Tibial nerve (tissue), 4 donors: ENCODE data around the gene VDR. TPM values are rescaled to one million over a fixed set of nuclear protein-coding genes. Genes with fewer than 3 reads are reported as not detected.

ENCODE experiments used
- DNase-seq, 2 donors: peaks; one replicate each; pipeline ENCODE4 v3.0.0-alpha.2; 2019; ENCODE audit warnings: low spot score in 2 of 2
- H3K27ac ChIP-seq, 4 donors: fragments of 200-600 bp; sonication (generic) in 3 of 4; one replicate each; pipeline ENCODE4 v1.5.1; 2017 to 2019; ENCODE audit warnings: mild to moderate bottlenecking in 1 of 4
- H3K27me3 ChIP-seq, 2 donors: fragments of 200-600 bp; sonication (generic) in 1 of 2; one replicate each; pipeline versions ENCODE4 v1.5.1 to v1.6.0; 2017 to 2019
- H3K36me3 ChIP-seq, 3 donors: fragments of 200-600 bp; sonication (generic); one replicate each; pipeline ENCODE4 v1.5.1; 2018 to 2019
- H3K4me1 ChIP-seq, 4 donors: fragments of 200-600 bp; sonication (generic) in 3 of 4; one replicate each; pipeline ENCODE4 v1.5.1; 2017 to 2019
- H3K4me3 ChIP-seq, 4 donors: fragments of 200-600 bp; sonication (generic) in 3 of 4; one replicate each; pipeline ENCODE4 v1.5.1; 2017 to 2019; ENCODE audit warnings: mild to moderate bottlenecking in 1 of 4, moderate library complexity in 1 of 4
- H3K9me3 ChIP-seq, 4 donors: fragments of 200-600 bp; sonication (generic) in 3 of 4; one replicate each; pipeline ENCODE4 v1.5.1; 2017 to 2019
- CTCF ChIP-seq, 5 experiments: fragments of 200-600 bp in 3 of 5; fragments of 450-650 bp in 2 of 5; sonication (generic) in 3 of 5; IDR thresholded peaks; one replicate each; pipeline ENCODE4 v1.5.1; 2016 to 2019; ENCODE audit warnings: antibody characterized with exemption in 5 of 5, mild to moderate bottlenecking in 3 of 5, moderate library complexity in 2 of 5
- EP300 ChIP-seq, 2 donors: sonication (generic); formaldehyde crosslinking; IDR thresholded peaks; one replicate each; pipeline ENCODE4 v1.6.1; 2017; ENCODE audit warnings: antibody characterized with exemption in 2 of 2, mild to moderate bottlenecking in 1 of 2
- POLR2A ChIP-seq, 2 donors: fragments of 450-650 bp; IDR thresholded peaks; one replicate each; pipeline ENCODE4 v1.6.1; 2017; ENCODE audit warnings: antibody characterized with exemption in 2 of 2, mild to moderate bottlenecking in 2 of 2, moderate library complexity in 2 of 2
- whole genome bisulfite sequencing, 2 donors: methylation state at CpG; one replicate each; pipeline ENCODE4 v1.1.5; 2018; 5-methylcytosine and 5-hydroxymethylcytosine counted together
- total RNA-seq, 4 donors: library from RNA; depleted of rRNA; stranded (reverse); fragments of >200 nt; gene quantifications; one replicate each; pipeline ENCODE4 v1.1.0, GENCODE V29; 2016

VDR gene
- 1 to 10 TPM in 2 of 4 donors, under 1 TPM in 2; 0.78 to 6.6 (median 1.1) TPM for total RNA-seq

- no peaks in the 10 kb centered on the region for H3K9me3 ChIP-seq
- peaks cover 0 to 34% (median 19%) of the 10 kb centered on the region in 4 donors for H3K4me1 ChIP-seq
- no peaks in the 10 kb centered on the region for H3K36me3 ChIP-seq
- peak; percentile 42 to 53 for DNase-seq
- H3K27ac ChIP-seq = peak within 1 kb of the TSS in 2 of 4 donors; percentile 65 to 72
- H3K4me3 ChIP-seq = peak within 1 kb of the TSS; percentile 40 to 76 (median 62)
- 1% methylated on average over 38 to 49 of the region's 79 CpGs for WGBS, 2 donors
- no peaks in the 10 kb centered on the region for H3K27me3 ChIP-seq
- TF ChIP-seq CTCF (IDR thresholded peaks at IDR 0.05) (peak; percentile 11 to 57 (median 30)), EP300 (IDR thresholded peaks at IDR 0.05) (peak in 1 of 2 donors; percentile 21), POLR2A (IDR thresholded peaks at IDR 0.05) (peak in 1 of 2 donors; percentile 52)
These were observed at the start of gene VDR for GRCh38 chr12:47904713-47905709. TSS of gene VDR (minus strand) at chr12:47904994. CDS start at chr12:47879113, 25,881 bp downstream.

- Histone ChIP-seq H3K36me3 (no peaks in the 10 kb centered on the region), H3K4me3 (no peak overlapping the region), H3K9me3 (no peaks in the 10 kb centered on the region), H3K27me3 (no peaks in the 10 kb centered on the region), H3K4me1 (peaks cover 0 to 4% (median 0%) of the 10 kb centered on the region in 4 donors), H3K27ac (no peak overlapping the region)
- no peak for DNase-seq
- WGBS, 2 donors = 80 to 88% methylated on average over 8 of the region's 8 CpGs
- no peak for TF ChIP-seq EP300 (IDR thresholded peaks at IDR 0.05)
- TF ChIP-seq CTCF (IDR thresholded peaks at IDR 0.05) = no peak
- no peak for TF ChIP-seq POLR2A (IDR thresholded peaks at IDR 0.05)
These were observed 49.3 kb upstream of the VDR start for GRCh38 chr12:47954058-47954457.

GRCh38 chr12:47950856-47951468 lies 46.2 kb upstream of the VDR start:
- Histone ChIP-seq H3K9me3 (no peaks in the 10 kb centered on the region), H3K36me3 (no peaks in the 10 kb centered on the region), H3K4me3 (no peak overlapping the region), H3K4me1 (peaks cover 0 to 15% (median 0%) of the 10 kb centered on the region in 4 donors), H3K27me3 (no peaks in the 10 kb centered on the region), H3K27ac (no peak overlapping the region)
- DNase-seq = no peak
- 73 to 82% methylated on average over 8 of the region's 8 CpGs for WGBS, 2 donors
- TF ChIP-seq POLR2A (IDR thresholded peaks at IDR 0.05) (no peak), CTCF (IDR thresholded peaks at IDR 0.05) (no peak), EP300 (IDR thresholded peaks at IDR 0.05) (no peak)

GRCh38 chr12:47949441-47950341 lies 44.9 kb upstream of the VDR start:
- Histone ChIP-seq H3K36me3 (no peaks in the 10 kb centered on the region), H3K27me3 (no peaks in the 10 kb centered on the region), H3K4me3 (no peak overlapping the region), H3K9me3 (no peaks in the 10 kb centered on the region), H3K27ac (no peak overlapping the region), H3K4me1 (peaks cover 0 to 15% (median 0%) of the 10 kb centered on the region in 4 donors)
- no peak for TF ChIP-seq EP300 (IDR thresholded peaks at IDR 0.05)
- TF ChIP-seq POLR2A (IDR thresholded peaks at IDR 0.05) = no peak
- TF ChIP-seq CTCF (IDR thresholded peaks at IDR 0.05) = peak; percentile 60 to 78 (median 73)
- 55 to 58% methylated on average over 32 of the region's 32 CpGs for WGBS, 2 donors
- DNase-seq = peak; percentile 32 to 51
